GM21423 (cell line): ENCODE data around the gene ZMYND11.
"Not testable (repeated sequence)": the region's sequence is repeated elsewhere in the genome, so short reads cannot be mapped to it uniquely, and the experiment has no call there.

Experiments used
- ATAC-seq: cut with Tn5 transposase; IDR thresholded peaks from one replicate; pipeline ENCODE4 v1.9.1; 2021; ENCODE audit warnings: mild to moderate bottlenecking, moderate library complexity; ENCODE audit not compliant: unreplicated experiment

The ZMYND11 gene

GRCh38 chr10:132946-133898 lies 2.0 kb upstream of the ZMYND11 start:
- no peak for ATAC-seq

GRCh38 chr10:134247-135131 lies 766 bp upstream of the ZMYND11 start:
- peak; percentile 41 for ATAC-seq

- peak; percentile 30 for ATAC-seq
These were observed 578 bp downstream of the ZMYND11 start for GRCh38 chr10:135601-136464.

GRCh38 chr10:136465-136762 lies 1.2 kb downstream of the ZMYND11 start:
- ATAC-seq, result no peak

- ATAC-seq, result no peak
These were observed 1.8 kb downstream of the ZMYND11 start for GRCh38 chr10:137031-137430.

- ATAC-seq, result no peak
These were observed 2.4 kb downstream of the ZMYND11 start for GRCh38 chr10:137606-138005.

- ATAC-seq, result no peak
These were observed 7.1 kb downstream of the ZMYND11 start for GRCh38 chr10:142371-142770.

GRCh38 chr10:152915-153314 lies 17.7 kb downstream of the ZMYND11 start:
- ATAC-seq, result no peak

- no peak for ATAC-seq
These were observed 19.1 kb downstream of the ZMYND11 start for GRCh38 chr10:154348-154747.

- ATAC-seq, result no peak
These were observed 32.1 kb downstream of the ZMYND11 start for GRCh38 chr10:167383-167782.

GRCh38 chr10:173741-174140 lies 38.5 kb downstream of the ZMYND11 start:
- ATAC-seq, result no peak

- no peak for ATAC-seq
These were observed 41.4 kb downstream of the ZMYND11 start for GRCh38 chr10:176677-177076.

GRCh38 chr10:178208-178607 lies 43.0 kb downstream of the ZMYND11 start:
- no peak for ATAC-seq

GRCh38 chr10:178723-179122 lies 43.5 kb downstream of the ZMYND11 start:
- no peak for ATAC-seq

GRCh38 chr10:182441-183201 lies 47.4 kb downstream of the ZMYND11 start:
- ATAC-seq, result no peak

GRCh38 chr10:184174-184573 lies 48.9 kb downstream of the ZMYND11 start:
- no peak for ATAC-seq

GRCh38 chr10:184911-185310 lies 49.7 kb downstream of the ZMYND11 start:
- ATAC-seq, result no peak

- ATAC-seq, result not testable (repeated sequence)
These were observed 50.3 kb downstream of the ZMYND11 start for GRCh38 chr10:185571-185970.

GRCh38 chr10:186911-187310 lies 51.7 kb downstream of the ZMYND11 start:
- ATAC-seq, result no peak

- ATAC-seq, result no peak
These were observed 53.3 kb downstream of the ZMYND11 start for GRCh38 chr10:188546-188945.
